ENCODE measurements around the gene C6orf62. TPM values are rescaled to one million over a fixed set of nuclear protein-coding genes. Genes with fewer than 3 reads are reported as not detected.

C6orf62 gene
- total RNA-seq, 1 experiment from 2014 or later, result 86.4 TPM

GRCh38 chr6:24759718-24760117 lies 40.8 kb upstream of the C6orf62 start:
- no peak overlapping the region for H3K27ac Mint-ChIP-seq
- ChIA-PET CTCF (no interaction called here), POLR2A (no interaction called here)
- ATAC-seq (no peak), DNase-seq (ENCODE audit: low spot score) (no peak)
- H3K9me3 Mint-ChIP-seq, result peaks cover 7% of the 10 kb centered on the region
- no peak for TF ChIP-seq ZSCAN18 (CRISPR knock-in tag; IDR thresholded peaks at IDR 0.05)
- H3K27me3 Mint-ChIP-seq (ENCODE audit: low read depth), result no peaks in the 10 kb centered on the region; the same call in 1 of the 2 replicates
- no peak overlapping the region for H3K4me3 Mint-ChIP-seq
- peaks cover 5% of the 10 kb centered on the region; the same call in 1 of the 2 replicates for H3K4me1 Mint-ChIP-seq
- H3K36me3 Mint-ChIP-seq, result no peaks in the 10 kb centered on the region

GRCh38 chr6:24757611-24758010 lies 38.7 kb upstream of the C6orf62 start:
- ATAC-seq, result no peak
- ChIA-PET CTCF (no interaction called here), POLR2A (no interaction called here)
- no peak for DNase-seq (ENCODE audit: low spot score)
- Mint-ChIP-seq H3K27me3 (ENCODE audit: low read depth) (no peaks in the 10 kb centered on the region), H3K36me3 (no peaks in the 10 kb centered on the region), H3K4me3 (no peak overlapping the region), H3K9me3 (peaks cover 24% of the 10 kb centered on the region), H3K27ac (no peak overlapping the region), H3K4me1 (peaks cover 5% of the 10 kb centered on the region; the same call in 1 of the 2 replicates)
- TF ChIP-seq TCF7 (CRISPR knock-in tag; IDR thresholded peaks at IDR 0.05; ENCODE audit: low read depth), result no peak

GRCh38 chr6:24755279-24755678 lies 36.3 kb upstream of the C6orf62 start:
- Mint-ChIP-seq H3K9me3 (peaks cover 31% of the 10 kb centered on the region), H3K27ac (no peak overlapping the region), H3K36me3 (no peaks in the 10 kb centered on the region), H3K4me1 (0 out of 2 replicates have a peak, but pooled peaks cover 2% of the 10 kb centered on the region), H3K4me3 (no peak overlapping the region), H3K27me3 (ENCODE audit: low read depth) (no peaks in the 10 kb centered on the region)
- CTCF ChIA-PET, result no interaction called here
- POLR2A ChIA-PET, result no interaction called here
- TF ChIP-seq IRF1 (CRISPR knock-in tag; IDR thresholded peaks at IDR 0.05), result no peak
- no peak for TF ChIP-seq CREM (CRISPR knock-in tag; IDR thresholded peaks at IDR 0.05)
- TF ChIP-seq PRRX2 (CRISPR knock-in tag; IDR thresholded peaks at IDR 0.05), result no peak
- no peak for TF ChIP-seq STAT6 (CRISPR knock-in tag; conservative IDR thresholded peaks at IDR 0.05; ENCODE audit: low read depth)
- TF ChIP-seq MXD4 (CRISPR knock-in tag; IDR thresholded peaks at IDR 0.05; ENCODE audit: borderline replicate concordance), result no peak
- no peak for TF ChIP-seq ESRRA (CRISPR knock-in tag; IDR thresholded peaks at IDR 0.05; ENCODE audit: borderline replicate concordance)
- no peak for TF ChIP-seq NFE2L1 (CRISPR knock-in tag; IDR thresholded peaks at IDR 0.05)
- no peak for TF ChIP-seq USF1 (CRISPR knock-in tag; IDR thresholded peaks at IDR 0.05)
- TF ChIP-seq CBFB (CRISPR knock-in tag; IDR thresholded peaks at IDR 0.05; ENCODE audit: low read depth), result no peak
- TF ChIP-seq ZNF263 (CRISPR knock-in tag; IDR thresholded peaks at IDR 0.05; ENCODE audit: low read depth), result no peak
- TF ChIP-seq FOXJ3 (CRISPR knock-in tag; IDR thresholded peaks at IDR 0.05; ENCODE audit: borderline replicate concordance), result no peak
- no peak for TF ChIP-seq ZNF532 (CRISPR knock-in tag; IDR thresholded peaks at IDR 0.05; ENCODE audit: borderline replicate concordance)
- TF ChIP-seq EMX1 (CRISPR knock-in tag; IDR thresholded peaks at IDR 0.05), result no peak
- no peak for TF ChIP-seq RELA (CRISPR knock-in tag; IDR thresholded peaks at IDR 0.05; ENCODE audit: borderline replicate concordance)
- TF ChIP-seq CREB1 (CRISPR knock-in tag; IDR thresholded peaks at IDR 0.05), result no peak
- TF ChIP-seq ZNF425 (CRISPR knock-in tag; conservative IDR thresholded peaks at IDR 0.05), result no peak
- no peak for TF ChIP-seq ZNF138 (CRISPR knock-in tag; conservative IDR thresholded peaks at IDR 0.05)
- no peak for TF ChIP-seq NFYB (CRISPR knock-in tag; conservative IDR thresholded peaks at IDR 0.05; ENCODE audit: low read depth)
- TF ChIP-seq MYBL2 (CRISPR knock-in tag; IDR thresholded peaks at IDR 0.05), result no peak
- no peak for DNase-seq (ENCODE audit: low spot score)
- ATAC-seq, result no peak
